AG09309 (cell line): ENCODE results near the gene PTPRE.

Experiments
- DNase-seq: peaks from one replicate; pipeline ENCODE4 v3.0.0-alpha.2; 2010; ENCODE audit warnings: low read depth
- H3K4me3 ChIP-seq: 2 replicates; pipeline ENCODE4 v1.5.1; 2011; ENCODE audit warnings: mild to moderate bottlenecking, low read depth, low read length, moderate library complexity; ENCODE audit not compliant: control insufficient read depth
- CTCF ChIP-seq: IDR thresholded peaks from 2 replicates; pipeline ENCODE4 v1.5.1; 2011; ENCODE audit warnings: mild to moderate bottlenecking, low read depth, low read length, inconsistent platforms; ENCODE audit not compliant: insufficient read depth, control insufficient read depth; ENCODE audit errors: missing control alignments

Gene PTPRE

GRCh38 chr10:128113026-128113425 is 206.1 kb downstream of the PTPRE start:
- H3K4me3 ChIP-seq, result no peak overlapping the region
- DNase-seq, result no peak
- TF ChIP-seq CTCF, result no peak

- DNase-seq, result no peak
- no peak for TF ChIP-seq CTCF
- H3K4me3 ChIP-seq, result no peak overlapping the region
Observed at GRCh38 chr10:128114901-128115300, 208.0 kb downstream of the PTPRE start.

- DNase-seq, result no peak
- TF ChIP-seq CTCF, result no peak
- no peak overlapping the region for H3K4me3 ChIP-seq
Observed at GRCh38 chr10:128115356-128115755, 208.5 kb downstream of the PTPRE start.

GRCh38 chr10:128116187-128116586 is 209.3 kb downstream of the PTPRE start:
- DNase-seq, result no peak
- H3K4me3 ChIP-seq, result no peak overlapping the region
- TF ChIP-seq CTCF, result no peak

GRCh38 chr10:128116851-128117615 is 210.1 kb downstream of the PTPRE start:
- DNase-seq, result no peak
- H3K4me3 ChIP-seq, result no peak overlapping the region
- peak; percentile 10 for TF ChIP-seq CTCF

GRCh38 chr10:128121750-128122412 is 215.0 kb downstream of the PTPRE start:
- TF ChIP-seq CTCF, result no peak
- DNase-seq, result no peak
- H3K4me3 ChIP-seq, result no peak overlapping the region
